ENCODE measurements around the gene CPEB2.

CPEB2 gene

GRCh38 chr4:15011166-15011565 is 8.9 kb downstream of the CPEB2 start:
- DNase-seq: no peak

DNA sequence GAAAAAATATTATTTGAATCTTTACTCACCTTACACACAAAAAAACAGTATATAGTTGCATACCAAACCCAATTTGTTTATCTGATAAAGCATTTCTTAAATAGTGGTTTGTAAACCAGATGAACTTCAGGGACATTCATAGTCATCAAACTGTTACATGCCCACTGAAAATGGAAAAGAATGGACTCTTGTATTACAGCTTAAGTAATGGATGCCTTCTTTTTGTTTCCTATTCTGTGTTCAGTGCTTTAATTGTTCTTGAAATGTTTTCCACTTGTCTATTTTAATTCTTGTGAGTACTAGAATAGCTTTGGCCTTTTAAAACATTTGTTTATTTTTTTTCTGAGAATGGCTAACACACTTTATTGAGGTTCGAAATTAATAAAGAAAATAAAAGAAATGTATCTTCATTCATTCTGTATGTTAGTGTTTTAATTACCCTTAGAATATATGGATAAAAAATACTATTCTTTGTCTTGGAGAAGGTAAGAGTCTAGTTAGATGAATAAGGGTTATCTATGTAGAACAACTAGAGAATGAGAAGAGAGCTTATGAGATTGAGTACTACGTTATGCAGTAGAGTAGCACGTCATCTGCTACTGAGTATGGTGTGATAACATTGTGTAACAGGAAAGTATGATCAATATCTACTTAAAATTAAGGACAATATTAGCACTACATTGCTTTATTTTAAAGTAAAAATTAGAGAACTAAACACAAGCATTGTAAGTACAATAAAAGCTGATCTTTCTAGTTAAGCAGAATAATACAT is 9.9 kb downstream of the CPEB2 start:
- no peak for DNase-seq

DNA sequence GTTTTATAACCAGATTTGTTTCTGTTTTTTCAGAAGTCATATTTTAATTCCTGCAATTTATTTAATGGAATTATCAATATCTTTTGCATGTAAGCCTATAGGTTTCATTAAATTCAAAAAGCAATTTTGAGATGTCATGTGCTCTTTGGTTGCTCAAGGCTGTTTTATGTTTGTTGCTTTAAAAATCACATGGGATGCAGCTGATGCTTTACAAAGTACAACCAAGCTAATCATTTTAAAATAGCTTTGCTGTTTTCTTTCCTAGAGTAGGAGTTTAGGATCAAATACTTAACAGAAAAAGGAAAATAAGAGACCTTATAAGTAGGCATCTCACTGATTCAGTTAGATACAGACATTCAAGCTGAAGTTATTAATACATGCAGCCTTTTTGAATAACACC is 11.3 kb downstream of the CPEB2 start:
- no peak for DNase-seq

DNA sequence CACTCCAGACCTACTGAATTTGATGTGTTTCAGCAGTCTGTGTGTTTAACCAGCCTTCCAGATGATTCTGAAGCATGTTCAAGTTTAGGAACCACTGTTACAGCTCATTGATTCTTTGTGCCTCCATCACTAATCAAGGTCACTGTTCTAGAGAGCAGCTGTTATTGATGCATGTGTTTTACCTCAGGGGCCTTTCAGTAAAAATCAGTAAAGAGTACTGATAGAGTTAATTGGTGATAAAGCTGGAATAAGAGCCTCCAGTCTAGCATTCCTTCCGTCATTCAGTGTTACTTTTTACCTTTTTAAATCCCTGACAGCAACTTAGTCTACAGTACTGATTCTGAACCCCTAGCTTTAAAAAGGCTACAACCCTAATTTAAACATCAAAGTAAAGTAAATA is 12.9 kb downstream of the CPEB2 start:
- DNase-seq: no peak

GRCh38 chr4:15018361-15018760 is 16.1 kb downstream of the CPEB2 start:
- DNase-seq: no peak

GRCh38 chr4:15020502-15021286 is 18.4 kb downstream of the CPEB2 start:
- DNase-seq: no peak

GRCh38 chr4:15021311-15021710 is 19.0 kb downstream of the CPEB2 start:
- DNase-seq: no peak

GRCh38 chr4:15021946-15022345 is 19.7 kb downstream of the CPEB2 start:
- no peak for DNase-seq

GRCh38 chr4:15024386-15024785 is 22.1 kb downstream of the CPEB2 start:
- no peak for DNase-seq

GRCh38 chr4:15025693-15026092 is 23.4 kb downstream of the CPEB2 start:
- DNase-seq: no peak

DNA sequence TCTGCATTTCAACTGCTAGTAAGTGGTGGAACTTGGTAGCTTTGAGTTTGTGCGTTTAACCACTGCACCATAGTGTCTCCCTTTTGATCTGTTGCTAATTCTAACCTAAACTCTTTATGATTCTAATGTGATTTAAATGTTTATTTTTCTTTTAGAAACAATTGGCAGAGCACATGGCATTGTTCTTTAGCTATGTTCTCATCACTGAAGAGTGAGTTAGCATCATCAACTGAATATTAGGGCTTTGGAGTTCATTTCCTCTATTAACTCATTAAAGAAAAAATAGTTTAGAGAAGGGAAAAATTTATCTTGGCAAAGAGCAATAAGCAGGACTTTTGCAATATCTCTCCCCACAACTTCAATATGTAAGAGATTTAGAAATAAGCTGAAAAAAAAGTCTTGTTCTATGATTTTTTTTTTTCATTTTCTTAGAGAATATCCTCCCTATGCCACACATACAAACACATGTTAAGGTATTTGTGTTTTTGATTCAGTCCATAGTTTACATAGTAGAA is 25.7 kb downstream of the CPEB2 start:
- no peak for DNase-seq

DNA sequence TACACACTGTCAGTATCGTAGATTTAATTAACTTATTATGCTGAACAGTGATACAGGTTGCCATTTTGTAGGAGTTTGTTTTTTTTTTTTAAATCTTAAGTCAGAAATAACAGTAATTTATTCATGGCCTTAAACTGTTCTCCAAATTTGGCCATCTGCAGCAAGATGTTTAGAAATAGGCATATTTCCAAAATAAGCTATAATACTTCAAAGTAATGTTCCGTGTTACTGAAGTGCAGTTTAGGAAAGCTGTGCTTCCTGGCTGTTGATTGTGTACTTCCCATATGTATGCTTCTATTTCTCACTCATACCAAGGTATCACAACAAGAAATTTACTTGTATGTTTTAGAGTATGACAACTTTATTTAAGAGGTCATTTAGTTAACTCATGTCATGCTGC is 28.9 kb downstream of the CPEB2 start:
- no peak for DNase-seq

GRCh38 chr4:15031993-15032675 is 29.9 kb downstream of the CPEB2 start:
- DNase-seq: no peak

DNA sequence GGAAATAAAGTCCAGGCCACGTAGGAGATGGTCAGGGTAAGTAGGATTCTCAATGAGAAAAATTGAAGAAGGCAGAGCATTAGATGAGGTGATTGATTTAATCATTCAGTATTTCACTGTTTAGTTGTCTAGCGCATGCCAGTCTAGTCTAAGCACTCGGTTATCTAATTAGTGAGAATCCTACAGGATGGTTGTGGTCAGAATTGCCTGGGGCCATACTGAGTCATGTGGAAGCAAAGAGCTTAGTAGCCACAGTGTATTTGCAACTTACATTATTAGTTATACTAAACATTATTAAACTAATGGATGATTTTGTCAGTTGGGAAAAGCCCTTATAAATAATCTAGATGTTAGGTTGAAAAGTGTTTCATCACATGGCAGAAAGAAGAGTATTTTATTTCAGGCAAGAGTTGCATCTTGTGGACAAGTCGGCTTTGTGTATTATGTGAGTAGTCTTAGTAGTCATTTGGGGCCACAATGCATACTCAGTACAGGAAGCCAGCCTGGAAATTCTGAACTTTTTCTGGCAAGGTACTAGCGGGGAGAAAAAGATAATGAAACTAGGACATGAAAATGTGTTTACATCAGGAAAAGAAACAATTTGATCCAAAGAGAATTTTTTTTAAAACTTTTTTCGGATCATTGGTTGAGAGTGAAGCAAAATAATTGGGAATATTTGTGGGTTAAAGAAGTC is 31.9 kb downstream of the CPEB2 start:
- no peak for DNase-seq

GRCh38 chr4:15035159-15035558 is 32.9 kb downstream of the CPEB2 start:
- DNase-seq: no peak

DNA sequence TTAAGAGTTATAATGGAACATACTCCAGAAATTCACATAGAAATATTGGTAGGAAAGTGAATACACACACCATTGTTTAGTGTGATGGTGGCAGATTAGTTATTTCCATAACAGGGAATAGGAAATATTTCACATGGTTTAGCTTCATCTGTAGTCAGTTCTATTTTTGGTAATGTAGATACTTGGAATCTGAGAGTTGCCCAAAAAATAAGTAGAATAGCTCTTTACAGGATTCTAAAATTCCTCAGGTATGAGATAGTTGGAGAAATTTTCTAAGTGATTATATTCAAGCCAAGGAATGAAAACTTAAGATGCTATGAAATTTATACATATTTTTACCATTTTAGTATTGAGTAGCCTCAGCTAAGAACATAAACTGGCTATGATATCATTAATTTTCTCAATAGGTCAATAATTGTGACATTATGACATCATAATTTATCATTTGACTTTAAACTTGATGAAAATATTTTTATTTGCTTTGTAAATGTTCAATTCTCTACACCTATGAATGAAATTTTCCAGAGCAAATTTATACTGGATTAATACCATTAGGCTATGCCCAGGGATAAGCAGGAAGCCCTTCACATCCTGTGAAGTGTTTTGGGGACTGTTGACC is 35.8 kb downstream of the CPEB2 start:
- DNase-seq: no peak

DNA sequence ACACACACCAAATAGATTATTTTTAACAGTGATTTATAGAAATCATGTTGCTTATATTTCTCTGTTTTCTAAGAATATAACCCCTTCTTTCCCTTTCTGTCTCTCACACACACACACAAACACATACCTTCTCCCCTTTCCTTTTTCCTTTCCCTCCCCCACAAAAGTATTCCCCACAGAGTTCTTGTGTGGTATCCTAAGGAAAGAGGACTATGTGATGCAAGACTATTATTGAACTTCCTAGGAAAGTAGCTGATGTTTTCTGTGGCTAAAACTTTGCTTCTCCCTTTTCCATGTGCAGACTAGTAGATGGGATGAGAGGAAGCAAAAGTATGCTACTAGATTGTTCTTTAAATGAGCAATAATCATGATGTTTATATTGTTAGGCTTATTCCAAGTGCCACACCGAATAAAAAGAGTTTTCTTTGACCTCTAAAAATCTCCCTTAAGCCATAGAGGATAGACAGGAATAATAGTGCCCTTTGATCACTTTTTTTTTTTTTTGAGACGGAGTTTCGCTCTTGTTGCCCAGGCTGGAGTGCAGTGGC is 38.7 kb downstream of the CPEB2 start:
- DNase-seq: no peak

- DNase-seq: no peak
Observed at GRCh38 chr4:15042529-15043167, 40.4 kb downstream of the CPEB2 start.

DNA sequence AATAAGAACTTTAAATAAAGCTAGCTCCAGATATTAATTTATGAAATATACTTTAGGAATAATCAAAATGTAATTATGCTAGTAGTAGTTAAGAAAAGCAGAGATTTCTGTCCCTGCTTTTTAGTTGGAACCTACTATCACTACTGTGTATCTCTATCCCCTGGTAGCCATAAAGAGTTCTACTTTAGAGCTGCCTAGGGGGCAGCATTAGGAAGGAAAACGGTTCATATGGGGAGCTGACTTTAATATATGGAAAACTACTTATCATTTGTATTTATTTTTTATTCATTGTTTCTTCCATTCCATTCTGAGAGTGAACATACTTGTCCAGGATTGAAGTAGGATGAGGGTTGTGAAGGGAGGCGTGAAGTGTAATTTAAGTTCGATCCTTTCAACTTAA is 40.9 kb downstream of the CPEB2 start:
- DNase-seq: no peak

GRCh38 chr4:15043922-15044321 is 41.6 kb downstream of the CPEB2 start:
- DNase-seq: no peak

DNA sequence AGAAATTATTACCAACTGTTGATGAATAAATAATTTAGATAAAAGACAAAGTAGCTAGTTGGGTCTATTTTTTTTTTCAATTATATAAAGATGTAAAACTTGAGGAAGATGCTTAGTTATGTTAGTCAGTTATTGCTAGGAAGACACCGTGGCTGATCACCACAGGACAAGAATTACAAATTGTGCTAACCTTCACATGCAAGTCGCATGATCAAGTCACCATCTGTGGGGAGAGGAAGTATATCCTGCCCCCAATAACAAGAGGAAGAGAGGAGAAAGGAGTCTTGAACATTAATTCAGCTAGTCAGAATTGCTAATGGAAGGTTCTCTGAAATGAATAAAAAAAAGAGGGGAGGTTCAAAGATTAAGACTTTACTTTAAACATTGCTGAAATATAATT is 52.3 kb downstream of the CPEB2 start:
- DNase-seq: no peak

- DNase-seq: no peak
Observed at GRCh38 chr4:15060213-15060612, 57.9 kb downstream of the CPEB2 start.
